Activated naive CD8-positive, alpha-beta T cell treated with anti-CD3 and anti-CD28 coated beads, Interleukin-2, amount 50 U/mL, for 24 hours (primary cell): ENCODE measurements around the gene ASMT.
"Not testable (repeated sequence)": the region's sequence is repeated elsewhere in the genome, so short reads cannot be mapped to it uniquely, and the experiment has no call there.

Experiments used
- ATAC-seq: fragments of 150-1000 bp; cut with Tn5 transposase; one replicate; pipeline ENCODE4 v1.10.0; 2021
- DNase-seq: peaks from one replicate; pipeline ENCODE4 v3.0.0; 2021
- H3K27ac Mint-ChIP-seq: one replicate; pipeline ENCODE4 v1.8.0; 2021; ENCODE audit warnings: mild to moderate bottlenecking, mixed read lengths
- H3K27me3 Mint-ChIP-seq: one replicate; pipeline ENCODE4 v1.8.0; 2021; ENCODE audit warnings: mixed read lengths
- H3K36me3 Mint-ChIP-seq: one replicate; pipeline ENCODE4 v1.8.0; 2021; ENCODE audit warnings: low read depth, mixed read lengths
- H3K4me1 Mint-ChIP-seq: one replicate; pipeline ENCODE4 v1.8.0; 2021; ENCODE audit warnings: mixed read lengths
- H3K4me3 Mint-ChIP-seq: one replicate; pipeline ENCODE4 v1.8.0; 2021; ENCODE audit warnings: mild to moderate bottlenecking, moderate library complexity, mixed read lengths
- H3K9me3 Mint-ChIP-seq: one replicate; pipeline ENCODE4 v1.8.0; 2021; ENCODE audit warnings: mixed read lengths

The ASMT gene, protein sequence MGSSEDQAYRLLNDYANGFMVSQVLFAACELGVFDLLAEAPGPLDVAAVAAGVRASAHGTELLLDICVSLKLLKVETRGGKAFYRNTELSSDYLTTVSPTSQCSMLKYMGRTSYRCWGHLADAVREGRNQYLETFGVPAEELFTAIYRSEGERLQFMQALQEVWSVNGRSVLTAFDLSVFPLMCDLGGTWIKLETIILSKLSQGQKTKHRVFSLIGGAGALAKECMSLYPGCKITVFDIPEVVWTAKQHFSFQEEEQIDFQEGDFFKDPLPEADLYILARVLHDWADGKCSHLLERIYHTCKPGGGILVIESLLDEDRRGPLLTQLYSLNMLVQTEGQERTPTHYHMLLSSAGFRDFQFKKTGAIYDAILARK

DNA sequence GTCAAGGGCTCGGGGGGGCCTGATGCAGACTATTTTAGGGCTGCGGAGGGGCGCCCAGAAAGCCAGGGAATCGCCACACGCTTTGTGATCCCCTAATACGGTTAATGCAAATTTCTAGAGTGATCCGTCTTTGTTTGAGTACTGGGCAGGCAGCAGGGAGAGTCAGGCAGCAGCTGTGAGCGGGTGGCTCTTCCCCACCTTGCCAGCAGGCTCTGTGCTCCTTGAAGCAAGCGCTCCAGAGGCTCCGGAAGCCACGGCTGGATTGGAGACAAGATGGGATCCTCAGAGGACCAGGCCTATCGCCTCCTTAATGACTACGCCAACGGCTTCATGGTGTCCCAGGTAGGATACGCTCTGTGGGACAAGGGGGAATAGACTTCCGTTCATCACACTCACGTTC is at the start of gene ASMT:
Gene ASMT (plus strand): TSS at position 133 of the 400 bp plus-strand sequence. CDS start 141 bp downstream, at position 274.
- Mint-ChIP-seq H3K9me3 (no peaks in the 10 kb centered on the region), H3K27me3 (no peaks in the 10 kb centered on the region), H3K4me1 (no peaks in the 10 kb centered on the region), H3K4me3 (no peak within 1 kb of the TSS), H3K27ac (no peak within 1 kb of the TSS), H3K36me3 (no peaks in the 10 kb centered on the region)
- ATAC-seq (no peak), DNase-seq (no peak)

DNA sequence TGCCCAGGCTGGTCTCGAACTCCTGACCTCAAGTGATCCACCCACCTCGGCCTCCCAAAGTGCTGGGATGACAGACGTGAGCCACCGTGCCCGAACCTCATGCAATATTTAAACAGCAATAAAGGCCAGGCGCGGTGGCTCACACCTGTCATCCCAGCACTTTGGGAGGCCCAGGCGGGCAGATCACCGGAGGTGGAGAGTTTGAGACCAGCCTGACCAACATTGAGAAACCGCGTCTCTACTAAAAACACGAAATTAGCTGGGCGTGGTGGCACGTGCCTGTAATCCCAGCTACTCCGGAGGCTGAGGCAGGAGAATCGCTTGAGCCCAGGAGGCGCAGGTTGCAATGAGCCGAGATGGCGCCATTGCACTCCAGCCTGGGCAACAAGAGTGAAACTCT is 40.7 kb upstream of the ASMT start:
- peaks cover 19% of the 10 kb centered on the region for H3K4me1 Mint-ChIP-seq
- not testable (repeated sequence) for DNase-seq, H3K9me3 Mint-ChIP-seq, ATAC-seq, H3K27ac Mint-ChIP-seq, H3K27me3 Mint-ChIP-seq, H3K36me3 Mint-ChIP-seq, H3K4me3 Mint-ChIP-seq

DNA sequence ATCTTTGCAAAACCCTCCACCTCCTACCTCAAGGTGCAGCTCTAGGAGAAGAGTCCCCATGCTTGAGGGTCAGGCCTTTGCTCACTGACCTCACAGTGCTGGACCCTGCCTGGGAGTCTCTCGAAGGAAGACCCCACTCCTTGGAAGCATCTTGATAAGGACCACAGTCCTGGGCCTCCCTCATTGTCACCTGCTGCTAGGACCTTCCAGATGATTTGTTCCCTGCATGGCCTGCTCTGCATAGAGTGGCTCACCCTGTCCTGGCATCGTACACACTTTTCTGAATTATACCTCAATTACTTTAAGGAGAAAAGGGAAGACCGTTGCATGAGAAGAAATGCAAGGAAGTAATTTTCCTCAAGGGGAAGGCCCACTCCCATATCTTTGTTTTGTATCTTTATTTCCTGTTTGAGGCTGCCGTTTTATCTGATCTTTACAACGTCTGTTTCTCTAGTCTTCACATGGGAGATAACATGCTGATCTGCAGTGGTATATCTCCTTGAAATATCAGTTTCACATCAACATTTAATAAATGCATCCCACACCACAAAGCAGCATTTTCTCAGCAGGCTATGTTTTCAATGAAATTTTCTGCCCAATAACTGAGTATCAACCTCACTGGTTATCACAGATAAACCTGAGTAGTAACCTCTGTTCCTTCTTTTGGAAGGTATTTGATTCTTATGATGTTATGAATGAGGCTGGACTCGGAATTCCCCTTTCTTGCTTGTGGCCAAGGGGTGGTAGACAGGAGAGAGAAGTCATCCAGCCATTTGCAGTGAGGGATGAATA is 38.5 kb upstream of the ASMT start:
- Mint-ChIP-seq H3K4me3 (no peak overlapping the region), H3K36me3 (no peaks in the 10 kb centered on the region), H3K9me3 (peaks cover 5% of the 10 kb centered on the region), H3K27me3 (no peaks in the 10 kb centered on the region), H3K27ac (no peak overlapping the region), H3K4me1 (peaks cover 10% of the 10 kb centered on the region)
- peak; percentile 18 for ATAC-seq
- peak; percentile 2 for DNase-seq

DNA sequence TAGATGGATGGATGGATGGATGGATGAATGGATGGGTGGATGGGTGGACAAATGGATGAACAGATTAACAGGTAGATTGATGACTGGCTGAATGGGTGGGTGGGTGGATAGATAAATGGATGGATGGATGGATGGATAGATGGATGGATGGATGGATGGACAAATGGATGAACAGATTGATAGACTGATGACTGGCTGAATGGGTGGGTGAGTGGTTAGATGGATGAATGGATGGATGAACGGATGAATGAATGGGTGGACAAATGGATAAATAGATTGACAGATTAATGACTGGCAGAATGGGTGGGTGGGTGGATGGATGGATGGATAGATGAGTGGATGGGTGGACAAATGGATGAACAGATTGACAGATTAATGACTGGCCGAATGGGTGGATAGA is 37.0 kb upstream of the ASMT start:
- H3K36me3 Mint-ChIP-seq, result no peaks in the 10 kb centered on the region
- H3K4me1 Mint-ChIP-seq, result peaks cover 12% of the 10 kb centered on the region
- H3K27me3 Mint-ChIP-seq, result no peaks in the 10 kb centered on the region
- H3K4me3 Mint-ChIP-seq, result no peak overlapping the region
- no peak for ATAC-seq
- no peak overlapping the region for H3K27ac Mint-ChIP-seq
- peaks cover 5% of the 10 kb centered on the region for H3K9me3 Mint-ChIP-seq
- DNase-seq, result no peak

DNA sequence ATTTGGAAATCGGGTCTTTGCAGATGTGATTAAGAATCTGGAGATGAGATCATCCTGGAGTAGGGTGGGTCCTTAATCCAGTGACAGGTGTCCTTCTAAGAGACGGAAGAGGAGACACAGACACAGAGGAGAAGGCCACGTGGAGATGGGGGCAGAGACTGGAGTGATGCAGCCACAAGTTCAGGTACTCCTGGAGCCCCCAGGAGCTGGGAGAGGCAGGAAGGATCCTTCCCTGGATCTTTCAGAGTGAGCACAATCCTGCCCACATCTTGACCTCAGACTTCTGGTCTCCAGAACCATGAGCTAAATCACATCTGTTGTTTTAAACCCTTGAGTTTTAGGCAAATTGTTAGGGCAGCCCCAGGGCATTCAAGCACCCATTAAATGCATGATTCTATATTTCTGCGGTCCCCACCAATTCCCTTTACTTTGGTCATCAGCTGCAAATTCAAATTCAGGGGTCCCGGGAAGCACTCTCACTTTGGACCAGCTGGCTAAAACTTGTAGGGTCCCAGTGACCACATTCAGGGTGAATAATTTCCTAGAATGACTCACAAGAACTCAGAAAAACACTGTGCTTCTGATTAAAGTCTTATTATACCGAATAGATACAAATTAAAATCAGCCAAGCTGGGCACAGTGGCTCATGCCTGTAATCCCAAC is 36.2 kb upstream of the ASMT start:
- ATAC-seq (no peak), DNase-seq (peak; percentile 2)
- Mint-ChIP-seq H3K27me3 (no peaks in the 10 kb centered on the region), H3K4me1 (peaks cover 20% of the 10 kb centered on the region), H3K4me3 (no peak overlapping the region), H3K9me3 (peaks cover 5% of the 10 kb centered on the region), H3K27ac (no peak overlapping the region), H3K36me3 (no peaks in the 10 kb centered on the region)

DNA sequence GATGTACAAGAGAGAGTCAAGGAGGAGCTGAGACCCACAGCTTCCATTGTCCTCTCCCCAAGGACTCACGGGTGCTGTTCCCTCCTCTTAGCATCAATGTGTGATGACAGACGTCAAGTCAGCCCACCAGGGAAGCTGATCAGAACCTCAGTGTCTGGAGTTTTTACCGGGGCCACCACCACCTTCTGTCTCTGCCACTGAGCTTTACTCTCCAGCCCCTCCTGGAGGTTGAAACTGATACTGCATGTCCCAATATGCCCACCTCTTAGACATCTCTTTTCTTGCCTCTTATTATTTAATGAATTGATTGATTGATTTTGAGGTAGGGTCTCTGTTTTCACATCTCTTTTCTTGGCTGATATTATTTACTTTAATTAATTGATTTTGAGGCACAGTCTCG is 33.7 kb upstream of the ASMT start:
- Mint-ChIP-seq H3K27ac (no peak overlapping the region), H3K36me3 (no peaks in the 10 kb centered on the region), H3K9me3 (peaks cover 5% of the 10 kb centered on the region), H3K4me1 (peaks cover 23% of the 10 kb centered on the region), H3K4me3 (no peak overlapping the region), H3K27me3 (no peaks in the 10 kb centered on the region)
- ATAC-seq (peak; percentile 81), DNase-seq (peak; percentile 86)

DNA sequence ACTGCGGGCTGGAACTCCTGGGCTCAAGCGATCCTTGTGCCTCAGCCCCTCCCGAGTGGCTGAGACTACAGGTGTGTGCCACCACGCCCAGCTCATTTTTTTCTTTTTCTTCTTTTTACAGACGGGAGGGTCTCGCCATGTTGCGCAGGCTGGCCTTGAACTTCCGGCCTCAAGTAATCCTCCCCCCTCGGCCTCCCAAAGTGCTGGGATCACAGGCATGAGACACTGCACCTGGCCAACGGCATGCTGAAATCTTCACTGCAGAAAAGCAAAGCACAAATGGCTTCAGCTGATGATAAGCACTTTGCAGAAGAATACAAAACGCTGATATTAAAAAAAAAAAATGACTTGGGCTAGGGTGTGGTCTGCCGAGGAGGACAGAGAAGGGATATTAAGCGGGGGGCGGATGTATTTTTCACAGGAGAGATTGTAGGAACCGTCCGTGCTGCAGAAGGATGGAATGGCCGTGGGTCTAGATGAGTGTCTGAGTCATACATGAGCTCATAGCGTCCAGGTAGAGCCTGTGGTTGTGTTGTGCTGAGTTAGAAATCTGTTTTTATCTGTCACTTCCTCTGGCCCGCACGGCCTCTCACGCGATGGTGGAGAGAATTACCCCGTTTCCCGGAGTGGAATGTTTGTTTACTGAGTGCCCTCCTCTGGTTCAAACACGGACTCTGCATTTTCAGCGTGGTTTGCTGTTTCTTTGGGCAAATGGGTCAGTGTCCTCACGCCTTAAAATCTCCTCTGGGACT is 32.0 kb upstream of the ASMT start:
- Mint-ChIP-seq H3K4me3 (peak overlapping the region; percentile 21), H3K27me3 (no peaks in the 10 kb centered on the region), H3K4me1 (peaks cover 25% of the 10 kb centered on the region), H3K27ac (peak overlapping the region; percentile 72), H3K36me3 (no peaks in the 10 kb centered on the region), H3K9me3 (peaks cover 5% of the 10 kb centered on the region)
- ATAC-seq (peak; percentile 79), DNase-seq (peak; percentile 40)

DNA sequence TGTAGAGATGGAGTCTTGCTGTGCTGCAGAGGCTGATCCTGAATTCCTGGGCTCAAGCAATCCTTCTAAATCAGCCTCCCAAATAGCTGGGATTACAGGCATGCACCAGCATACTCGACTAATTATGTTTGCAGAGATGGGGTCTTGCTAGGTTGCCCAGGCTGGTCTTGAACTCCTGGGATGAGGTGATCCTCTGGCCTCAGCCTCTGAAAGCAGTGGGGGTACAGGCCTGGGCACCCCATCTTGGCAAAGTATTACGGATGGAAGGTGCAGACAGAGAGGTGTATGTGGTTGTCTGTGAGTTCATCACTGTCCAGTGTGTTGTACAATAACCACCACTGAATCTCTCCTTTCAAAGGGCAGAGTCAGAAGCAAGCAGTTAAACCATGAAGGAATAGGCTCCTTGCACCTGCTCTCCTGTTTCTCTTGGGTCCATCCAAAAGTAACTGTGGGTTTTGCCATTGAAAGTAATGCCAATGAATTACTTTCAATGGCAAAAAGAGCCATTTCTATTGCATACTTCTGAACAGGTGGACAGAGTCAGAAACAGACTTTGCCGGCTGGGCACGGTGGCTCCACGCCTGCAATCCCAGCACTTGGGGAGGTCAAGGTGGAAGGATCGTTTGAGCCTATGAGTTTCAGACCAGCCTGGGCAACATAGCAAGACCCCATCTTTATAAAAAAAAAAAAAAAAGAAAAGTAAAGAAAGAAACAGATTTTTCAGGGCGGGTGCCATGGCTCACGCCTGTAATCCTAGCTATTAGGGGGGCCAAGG is 30.4 kb upstream of the ASMT start:
- DNase-seq, result no peak
- Mint-ChIP-seq H3K4me3 (no peak overlapping the region), H3K9me3 (peaks cover 5% of the 10 kb centered on the region), H3K27ac (no peak overlapping the region), H3K4me1 (peaks cover 26% of the 10 kb centered on the region), H3K36me3 (no peaks in the 10 kb centered on the region), H3K27me3 (no peaks in the 10 kb centered on the region)
- ATAC-seq, result no peak

DNA sequence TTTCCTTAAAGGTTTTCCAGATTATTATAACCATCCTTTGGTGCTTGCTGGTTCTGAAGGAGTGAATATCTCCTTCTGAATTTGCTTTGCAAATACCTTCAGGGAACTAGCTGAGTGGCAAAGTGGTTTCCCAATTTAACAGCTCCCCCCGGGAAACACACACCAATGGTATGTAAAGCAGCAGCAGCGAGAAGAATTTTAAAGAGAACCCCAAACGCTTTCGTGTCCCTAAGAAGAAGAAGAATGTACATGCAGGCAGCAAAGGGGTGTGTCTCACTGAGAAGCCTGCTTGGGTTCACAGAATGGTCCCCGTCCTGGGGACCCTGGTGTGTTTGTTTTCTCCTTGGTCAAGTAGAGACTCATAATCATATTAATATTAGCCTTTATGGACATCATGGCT is 27.7 kb upstream of the ASMT start:
- H3K27me3 Mint-ChIP-seq, result no peaks in the 10 kb centered on the region
- DNase-seq (no peak), ATAC-seq (no peak)
- no peak overlapping the region for H3K4me3 Mint-ChIP-seq
- H3K4me1 Mint-ChIP-seq, result peaks cover 23% of the 10 kb centered on the region
- H3K9me3 Mint-ChIP-seq, result no peaks in the 10 kb centered on the region
- no peaks in the 10 kb centered on the region for H3K36me3 Mint-ChIP-seq
- H3K27ac Mint-ChIP-seq, result no peak overlapping the region

DNA sequence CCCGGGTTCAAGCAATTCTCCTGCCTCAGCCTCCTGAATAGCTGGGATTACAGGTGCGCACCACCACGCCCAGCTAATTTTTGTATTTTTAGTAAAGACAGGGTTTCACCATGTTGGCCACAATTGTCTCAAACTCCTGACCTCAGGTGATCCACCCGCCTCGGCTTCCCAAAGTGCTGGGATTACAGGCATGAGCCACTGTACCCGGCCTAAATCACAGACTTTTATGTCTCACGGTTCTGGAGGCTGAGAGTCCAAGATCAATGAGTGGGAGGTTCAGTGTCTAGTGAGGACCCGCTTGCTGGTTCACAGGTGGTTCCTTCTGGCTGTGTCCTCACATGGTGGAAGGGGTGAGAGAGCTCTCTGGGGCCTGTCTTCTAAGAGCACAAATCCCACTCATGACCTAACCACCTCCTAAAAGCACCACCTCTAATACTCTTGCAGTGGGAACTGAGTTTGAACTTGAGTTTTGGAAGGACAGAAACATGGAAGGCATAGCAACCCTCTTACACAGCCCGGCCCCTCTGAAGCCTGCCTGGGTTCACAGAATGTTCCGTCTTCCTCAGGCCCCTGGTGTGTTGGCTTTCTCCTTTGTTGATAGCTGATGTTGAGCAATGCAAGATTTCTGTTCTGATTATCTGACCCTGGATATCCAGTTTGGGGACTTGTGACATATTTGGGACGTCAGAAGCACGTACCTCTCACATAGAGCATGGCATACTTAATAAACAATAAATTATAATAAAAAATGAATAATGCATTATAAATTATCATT is 25.3 kb upstream of the ASMT start:
- H3K4me3 Mint-ChIP-seq, result no peak overlapping the region
- DNase-seq (no peak), ATAC-seq (no peak)
- no peak overlapping the region for H3K27ac Mint-ChIP-seq
- peaks cover 16% of the 10 kb centered on the region for H3K4me1 Mint-ChIP-seq
- no peaks in the 10 kb centered on the region for H3K9me3 Mint-ChIP-seq
- peaks cover 14% of the 10 kb centered on the region for H3K36me3 Mint-ChIP-seq
- H3K27me3 Mint-ChIP-seq, result no peaks in the 10 kb centered on the region

DNA sequence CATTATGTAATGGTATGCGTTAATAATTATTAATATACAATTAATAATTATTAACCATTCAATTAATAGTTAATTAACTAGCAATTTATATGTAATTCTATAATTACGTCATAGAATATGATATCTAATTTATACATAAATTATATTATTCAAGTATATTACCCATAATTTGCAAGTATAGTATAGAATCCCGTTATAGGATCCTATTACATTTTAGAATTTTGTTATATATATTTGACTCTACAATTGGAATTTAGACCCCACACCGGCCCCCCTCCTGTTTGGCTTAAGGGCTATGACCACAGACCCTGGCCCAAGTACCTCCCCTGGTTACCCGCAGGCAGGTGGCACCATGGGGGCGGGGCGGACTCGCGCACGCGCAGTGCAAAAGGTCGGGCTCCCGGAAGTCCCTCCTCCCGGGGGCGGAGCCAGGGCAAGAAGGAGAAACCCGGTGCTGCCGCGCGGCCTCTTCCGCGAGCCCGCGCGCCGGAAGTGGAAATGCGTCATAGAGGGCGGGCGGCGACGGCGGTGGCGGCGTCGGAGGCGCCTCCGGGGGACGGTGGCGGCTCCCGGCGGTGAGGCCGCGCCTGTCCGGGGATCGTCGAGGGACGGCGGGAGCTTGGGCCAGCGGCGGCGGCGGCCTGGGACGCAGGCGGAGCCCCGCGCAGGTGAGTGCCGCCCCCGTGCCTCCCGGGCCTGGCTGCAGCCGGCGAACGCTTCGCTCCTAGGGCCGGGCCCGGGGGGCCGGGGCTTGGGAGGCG is 23.6 kb upstream of the ASMT start, which contains the start of gene AKAP17A:
Gene AKAP17A (plus strand): TSS at position 503 of the 761 bp plus-strand sequence. CDS start 1,859 bp downstream, outside the sequence.
- H3K9me3 Mint-ChIP-seq, result no peaks in the 10 kb centered on the region
- DNase-seq (peak; percentile 99), ATAC-seq (peak; percentile 81)
- peak within 1 kb of the TSS; percentile 93 for H3K4me3 Mint-ChIP-seq
- no peaks in the 10 kb centered on the region for H3K27me3 Mint-ChIP-seq
- H3K4me1 Mint-ChIP-seq, result peaks cover 27% of the 10 kb centered on the region
- peaks cover 29% of the 10 kb centered on the region for H3K36me3 Mint-ChIP-seq
- peak within 1 kb of the TSS; percentile 87 for H3K27ac Mint-ChIP-seq

DNA sequence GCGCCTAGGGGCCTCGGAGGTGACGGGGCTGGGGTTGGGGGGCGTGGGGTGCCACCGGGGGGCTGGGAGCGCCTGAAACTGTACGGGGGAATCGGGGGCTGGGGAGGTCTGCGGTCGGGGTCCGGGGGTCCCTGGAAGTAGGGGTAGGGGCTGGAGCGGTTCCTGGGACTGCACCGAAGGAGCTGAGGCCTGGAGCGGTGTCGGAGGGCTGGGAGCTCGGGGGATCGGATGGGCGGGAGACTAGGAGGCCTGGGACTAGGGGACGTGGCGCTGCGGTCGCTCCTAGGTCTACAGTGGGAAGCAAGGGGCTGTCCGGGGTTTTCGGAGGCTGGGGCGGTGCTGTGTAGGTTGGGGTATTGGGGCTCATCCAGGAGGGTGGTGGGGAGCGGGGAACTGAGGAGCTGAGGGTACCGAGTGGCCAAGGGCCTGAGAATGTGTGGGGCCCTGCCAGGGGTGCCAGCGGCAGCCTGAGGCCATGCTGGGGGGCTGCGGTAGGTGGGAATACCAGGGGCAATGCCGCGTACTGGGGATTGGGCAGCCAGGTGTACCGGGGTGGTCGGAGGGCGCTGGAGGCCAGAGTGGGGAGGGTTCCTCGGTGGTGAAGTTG is 22.9 kb upstream of the ASMT start:
- H3K9me3 Mint-ChIP-seq, result no peaks in the 10 kb centered on the region
- H3K27me3 Mint-ChIP-seq, result no peaks in the 10 kb centered on the region
- H3K4me1 Mint-ChIP-seq, result peaks cover 29% of the 10 kb centered on the region
- peak; percentile 26 for DNase-seq
- H3K27ac Mint-ChIP-seq, result peak overlapping the region; percentile 87
- ATAC-seq, result peak; percentile 29
- H3K4me3 Mint-ChIP-seq, result peak overlapping the region; percentile 93
- H3K36me3 Mint-ChIP-seq, result peaks cover 32% of the 10 kb centered on the region
